AG09309 (cell line): Measurements from ENCODE around the gene PSME4.
A peak's percentile ranks its signal among the peaks of the same experiment; 100 is the strongest.

Experiments used
- DNase-seq: peaks from one replicate; pipeline ENCODE4 v3.0.0-alpha.2; 2010; ENCODE audit warnings: low read depth
- H3K4me3 ChIP-seq: 2 replicates; pipeline ENCODE4 v1.5.1; 2011; ENCODE audit warnings: mild to moderate bottlenecking, low read depth, low read length, moderate library complexity; ENCODE audit not compliant: control insufficient read depth
- TF ChIP-seq, protein P1 (sequence below): IDR thresholded peaks from 2 replicates; pipeline ENCODE4 v1.5.1; 2011; ENCODE audit warnings: mild to moderate bottlenecking, low read depth, low read length, inconsistent platforms; ENCODE audit not compliant: insufficient read depth, control insufficient read depth; ENCODE audit errors: missing control alignments

Gene PSME4, protein sequence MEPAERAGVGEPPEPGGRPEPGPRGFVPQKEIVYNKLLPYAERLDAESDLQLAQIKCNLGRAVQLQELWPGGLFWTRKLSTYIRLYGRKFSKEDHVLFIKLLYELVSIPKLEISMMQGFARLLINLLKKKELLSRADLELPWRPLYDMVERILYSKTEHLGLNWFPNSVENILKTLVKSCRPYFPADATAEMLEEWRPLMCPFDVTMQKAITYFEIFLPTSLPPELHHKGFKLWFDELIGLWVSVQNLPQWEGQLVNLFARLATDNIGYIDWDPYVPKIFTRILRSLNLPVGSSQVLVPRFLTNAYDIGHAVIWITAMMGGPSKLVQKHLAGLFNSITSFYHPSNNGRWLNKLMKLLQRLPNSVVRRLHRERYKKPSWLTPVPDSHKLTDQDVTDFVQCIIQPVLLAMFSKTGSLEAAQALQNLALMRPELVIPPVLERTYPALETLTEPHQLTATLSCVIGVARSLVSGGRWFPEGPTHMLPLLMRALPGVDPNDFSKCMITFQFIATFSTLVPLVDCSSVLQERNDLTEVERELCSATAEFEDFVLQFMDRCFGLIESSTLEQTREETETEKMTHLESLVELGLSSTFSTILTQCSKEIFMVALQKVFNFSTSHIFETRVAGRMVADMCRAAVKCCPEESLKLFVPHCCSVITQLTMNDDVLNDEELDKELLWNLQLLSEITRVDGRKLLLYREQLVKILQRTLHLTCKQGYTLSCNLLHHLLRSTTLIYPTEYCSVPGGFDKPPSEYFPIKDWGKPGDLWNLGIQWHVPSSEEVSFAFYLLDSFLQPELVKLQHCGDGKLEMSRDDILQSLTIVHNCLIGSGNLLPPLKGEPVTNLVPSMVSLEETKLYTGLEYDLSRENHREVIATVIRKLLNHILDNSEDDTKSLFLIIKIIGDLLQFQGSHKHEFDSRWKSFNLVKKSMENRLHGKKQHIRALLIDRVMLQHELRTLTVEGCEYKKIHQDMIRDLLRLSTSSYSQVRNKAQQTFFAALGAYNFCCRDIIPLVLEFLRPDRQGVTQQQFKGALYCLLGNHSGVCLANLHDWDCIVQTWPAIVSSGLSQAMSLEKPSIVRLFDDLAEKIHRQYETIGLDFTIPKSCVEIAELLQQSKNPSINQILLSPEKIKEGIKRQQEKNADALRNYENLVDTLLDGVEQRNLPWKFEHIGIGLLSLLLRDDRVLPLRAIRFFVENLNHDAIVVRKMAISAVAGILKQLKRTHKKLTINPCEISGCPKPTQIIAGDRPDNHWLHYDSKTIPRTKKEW (N-terminal part only)

DNA sequence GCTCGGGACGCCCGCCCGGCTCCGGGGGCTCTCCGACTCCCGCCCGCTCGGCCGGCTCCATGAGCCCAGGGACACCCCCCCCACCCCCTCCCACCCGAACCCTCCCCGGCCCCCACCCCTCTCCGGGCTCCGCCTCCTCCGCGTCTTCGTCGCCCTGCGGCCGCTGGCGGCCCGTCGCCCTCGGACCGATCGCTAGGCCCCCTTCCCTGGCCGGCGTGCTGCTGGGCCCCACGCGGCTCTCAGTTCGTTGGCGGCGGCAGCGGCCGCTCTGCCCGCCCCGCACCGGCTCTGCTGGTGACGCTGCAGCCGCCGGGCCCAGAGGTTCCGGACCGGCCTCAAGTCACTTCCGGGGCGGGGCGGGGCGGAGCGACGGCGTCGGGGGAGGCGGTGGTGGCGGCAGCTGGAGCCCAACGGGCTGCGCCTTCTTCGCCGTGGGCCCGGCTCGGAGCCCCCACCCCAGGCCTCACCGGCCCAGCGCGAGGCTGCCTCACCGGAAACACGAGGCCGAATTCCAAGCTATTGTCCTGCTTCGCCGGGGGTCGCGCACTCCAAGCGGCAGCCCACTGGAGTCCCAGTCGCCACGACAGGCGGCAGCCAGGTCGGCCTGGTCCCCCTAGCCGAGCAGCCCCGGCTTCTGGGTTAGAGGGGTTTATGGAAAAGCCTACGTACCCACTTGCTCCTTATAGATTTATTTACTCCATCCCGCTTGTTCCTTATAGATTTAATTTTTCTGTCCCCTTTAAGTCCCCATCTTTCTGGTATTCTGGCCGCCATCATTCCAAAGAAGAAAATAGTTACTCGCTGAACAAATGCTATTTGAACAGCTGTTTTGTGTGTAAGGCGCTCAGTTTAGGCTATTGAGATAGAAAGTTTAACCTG, at the start of gene PSME4:
PSME4 (minus strand) TSS at position 270 of the 879 bp plus-strand sequence; CDS start at position 61, 209 bp downstream.
- DNase-seq = no peak
- peak within 1 kb of the TSS; percentile 96 for H3K4me3 ChIP-seq
- TF ChIP-seq, protein P1, sequence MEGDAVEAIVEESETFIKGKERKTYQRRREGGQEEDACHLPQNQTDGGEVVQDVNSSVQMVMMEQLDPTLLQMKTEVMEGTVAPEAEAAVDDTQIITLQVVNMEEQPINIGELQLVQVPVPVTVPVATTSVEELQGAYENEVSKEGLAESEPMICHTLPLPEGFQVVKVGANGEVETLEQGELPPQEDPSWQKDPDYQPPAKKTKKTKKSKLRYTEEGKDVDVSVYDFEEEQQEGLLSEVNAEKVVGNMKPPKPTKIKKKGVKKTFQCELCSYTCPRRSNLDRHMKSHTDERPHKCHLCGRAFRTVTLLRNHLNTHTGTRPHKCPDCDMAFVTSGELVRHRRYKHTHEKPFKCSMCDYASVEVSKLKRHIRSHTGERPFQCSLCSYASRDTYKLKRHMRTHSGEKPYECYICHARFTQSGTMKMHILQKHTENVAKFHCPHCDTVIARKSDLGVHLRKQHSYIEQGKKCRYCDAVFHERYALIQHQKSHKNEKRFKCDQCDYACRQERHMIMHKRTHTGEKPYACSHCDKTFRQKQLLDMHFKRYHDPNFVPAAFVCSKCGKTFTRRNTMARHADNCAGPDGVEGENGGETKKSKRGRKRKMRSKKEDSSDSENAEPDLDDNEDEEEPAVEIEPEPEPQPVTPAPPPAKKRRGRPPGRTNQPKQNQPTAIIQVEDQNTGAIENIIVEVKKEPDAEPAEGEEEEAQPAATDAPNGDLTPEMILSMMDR = no peak

DNA sequence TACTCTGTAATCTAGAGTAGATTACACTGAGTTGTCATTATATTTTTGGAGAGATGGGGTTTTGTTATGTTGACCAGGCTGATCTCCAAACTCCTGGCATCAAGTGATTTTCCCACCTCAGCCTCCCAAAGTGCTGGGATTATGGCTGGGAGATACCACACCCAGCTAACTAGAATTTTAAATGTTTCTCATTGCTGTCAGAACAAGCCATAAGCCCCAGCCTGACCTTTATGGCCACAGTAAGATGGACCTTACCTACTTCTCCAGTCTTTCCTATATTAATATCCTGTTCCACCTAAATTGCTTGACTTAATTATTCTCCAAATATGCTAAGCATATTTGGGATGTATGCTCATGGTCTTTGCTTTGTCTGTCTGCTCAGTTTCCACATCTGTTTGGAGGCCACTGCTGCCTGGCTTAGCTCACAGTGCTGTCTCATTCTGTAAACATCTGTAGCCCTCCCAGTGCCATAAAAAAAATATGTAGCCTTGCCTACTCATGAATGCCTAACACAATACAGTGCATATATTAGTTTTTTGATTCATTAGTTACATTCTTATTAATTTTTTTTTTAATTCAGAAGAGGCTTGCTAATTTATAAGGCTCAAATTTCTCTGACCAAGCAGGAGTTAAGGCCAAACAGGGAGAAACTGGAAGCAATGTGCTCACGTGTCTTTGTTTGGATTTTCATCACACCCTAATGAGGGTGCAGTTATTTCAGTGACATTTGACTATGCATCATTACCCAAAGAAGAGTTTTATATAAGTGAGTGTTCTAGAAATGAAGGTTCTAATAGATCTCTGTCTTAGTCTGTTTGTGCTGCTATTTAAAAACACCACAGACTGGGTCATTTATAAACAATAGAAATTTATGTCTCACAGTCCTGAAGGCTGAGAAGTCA, 45.3 kb upstream of the PSME4 start:
- no peak overlapping the region for H3K4me3 ChIP-seq
- TF ChIP-seq, protein P1 = no peak
- peak; percentile 58 for DNase-seq

DNA sequence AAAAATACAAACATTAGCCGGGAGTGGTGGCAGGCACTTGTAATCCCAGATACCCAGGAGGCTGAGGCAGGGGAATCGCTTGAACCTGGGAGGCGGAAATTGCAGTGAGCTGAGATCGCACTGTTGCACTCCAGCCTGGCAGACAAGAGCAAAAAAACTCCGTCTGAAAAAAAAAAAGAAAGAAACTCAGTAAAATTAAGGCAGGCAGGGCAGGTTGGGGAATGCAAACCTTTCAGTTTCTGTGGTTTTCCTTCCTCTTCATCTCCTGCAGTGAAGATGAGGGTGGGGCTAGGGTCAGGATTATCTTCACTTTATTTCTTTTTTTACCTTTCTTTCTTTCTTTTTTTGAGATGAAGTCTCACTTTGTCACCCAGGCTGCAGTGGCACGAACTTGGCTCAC, 43.2 kb upstream of the PSME4 start:
- H3K4me3 ChIP-seq = no peak overlapping the region
- no peak for DNase-seq
- TF ChIP-seq, protein P1 = no peak

DNA sequence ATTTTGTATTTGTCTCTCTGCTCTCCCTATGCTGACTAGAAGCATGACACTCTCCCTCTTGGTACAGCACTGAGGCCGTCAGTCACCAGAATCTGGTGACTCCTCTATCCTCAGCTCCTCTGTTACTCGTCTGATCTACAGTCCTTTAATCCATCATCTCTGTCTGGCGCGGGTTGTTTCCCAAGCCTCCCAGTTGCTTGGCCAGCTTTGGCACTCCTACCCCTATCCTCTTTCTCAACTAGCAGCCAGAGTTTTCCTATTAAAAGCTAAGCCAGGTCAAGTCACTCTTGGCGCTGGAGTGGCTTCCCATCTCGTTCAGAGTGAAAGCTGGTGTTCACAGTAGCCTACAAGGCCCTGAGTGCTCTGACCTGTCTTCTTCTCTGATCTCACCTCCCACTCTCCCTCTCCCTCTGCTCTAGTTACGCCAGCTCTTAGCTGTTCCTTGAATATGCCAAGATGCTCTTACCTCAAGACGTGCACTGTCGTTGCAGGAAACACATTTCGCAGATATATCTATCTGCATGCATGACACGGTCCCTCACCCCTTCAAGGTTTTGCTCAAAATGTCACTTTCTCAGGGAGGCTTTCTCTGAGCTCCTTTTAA, 41.8 kb upstream of the PSME4 start:
- TF ChIP-seq, protein P1 = no peak
- no peak overlapping the region for H3K4me3 ChIP-seq
- no peak for DNase-seq

DNA sequence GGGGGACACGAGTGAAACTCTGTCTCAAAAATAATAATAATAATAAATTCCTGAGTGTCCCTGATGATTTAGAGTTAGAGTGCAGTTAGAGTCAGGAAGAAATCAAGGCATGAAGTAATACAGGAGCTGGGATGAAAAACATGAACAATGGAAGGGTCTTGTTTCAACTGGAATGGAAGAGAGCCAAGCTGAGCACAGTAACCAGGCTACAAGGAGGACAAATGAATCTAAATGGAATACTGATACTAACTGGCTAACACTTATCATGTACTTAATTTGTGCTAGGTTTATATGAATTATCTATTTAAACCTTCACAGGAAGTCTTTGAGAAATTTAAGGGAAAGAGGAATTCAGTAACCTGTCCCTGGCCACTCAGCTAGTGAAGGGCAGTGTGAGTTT, 38.8 kb upstream of the PSME4 start:
- no peak overlapping the region for H3K4me3 ChIP-seq
- no peak for DNase-seq
- TF ChIP-seq, protein P1 = no peak
